A673 (cell line): ENCODE results near the gene MPZ.

Experiments
- EZH2 ChIP-seq: fragments of 200-600 bp; sonication (generic); IDR thresholded peaks from 2 replicates; pipeline ENCODE4 v1.6.1; 2017; ENCODE audit warnings: borderline replicate concordance, low read depth, mild to moderate bottlenecking, mixed read lengths, antibody characterized with exemption, low read length; ENCODE audit not compliant: poor library complexity, severe bottlenecking
- TF ChIP-seq, protein P1 (sequence below): fragments of 300-800, 200-600 bp; sonication (generic); conservative IDR thresholded peaks from 2 replicates; pipeline ENCODE4 v1.5.1; 2017; ENCODE audit warnings: low read depth, mild to moderate bottlenecking, antibody characterized with exemption, low read length, moderate library complexity, mixed read lengths

- TF ChIP-seq, protein P1, sequence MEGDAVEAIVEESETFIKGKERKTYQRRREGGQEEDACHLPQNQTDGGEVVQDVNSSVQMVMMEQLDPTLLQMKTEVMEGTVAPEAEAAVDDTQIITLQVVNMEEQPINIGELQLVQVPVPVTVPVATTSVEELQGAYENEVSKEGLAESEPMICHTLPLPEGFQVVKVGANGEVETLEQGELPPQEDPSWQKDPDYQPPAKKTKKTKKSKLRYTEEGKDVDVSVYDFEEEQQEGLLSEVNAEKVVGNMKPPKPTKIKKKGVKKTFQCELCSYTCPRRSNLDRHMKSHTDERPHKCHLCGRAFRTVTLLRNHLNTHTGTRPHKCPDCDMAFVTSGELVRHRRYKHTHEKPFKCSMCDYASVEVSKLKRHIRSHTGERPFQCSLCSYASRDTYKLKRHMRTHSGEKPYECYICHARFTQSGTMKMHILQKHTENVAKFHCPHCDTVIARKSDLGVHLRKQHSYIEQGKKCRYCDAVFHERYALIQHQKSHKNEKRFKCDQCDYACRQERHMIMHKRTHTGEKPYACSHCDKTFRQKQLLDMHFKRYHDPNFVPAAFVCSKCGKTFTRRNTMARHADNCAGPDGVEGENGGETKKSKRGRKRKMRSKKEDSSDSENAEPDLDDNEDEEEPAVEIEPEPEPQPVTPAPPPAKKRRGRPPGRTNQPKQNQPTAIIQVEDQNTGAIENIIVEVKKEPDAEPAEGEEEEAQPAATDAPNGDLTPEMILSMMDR, result no peak
- no peak for TF ChIP-seq EZH2
These were observed 40.9 kb upstream of the MPZ start for GRCh38 chr1:161350671-161351070.
